HG03521 (cell line): Measurements from ENCODE around the gene WARS2.

Experiments
- ATAC-seq: cut with Tn5 transposase; IDR thresholded peaks from one replicate; pipeline ENCODE4 v1.9.1; 2021; ENCODE audit warnings: mild to moderate bottlenecking, moderate library complexity; ENCODE audit not compliant: unreplicated experiment

The WARS2 gene

GRCh38 chr1:119086830-119087229 lies 53.6 kb downstream of the WARS2 start:
- ATAC-seq, result no peak

- ATAC-seq, result no peak
Measured at GRCh38 chr1:119084798-119085197, 55.7 kb downstream of the WARS2 start.

- ATAC-seq, result no peak
Measured at GRCh38 chr1:119083980-119084379, 56.5 kb downstream of the WARS2 start.

- ATAC-seq, result no peak
Measured at GRCh38 chr1:119083479-119083878, 57.0 kb downstream of the WARS2 start.

GRCh38 chr1:119081700-119082099 lies 58.8 kb downstream of the WARS2 start:
- no peak for ATAC-seq

- no peak for ATAC-seq
Measured at GRCh38 chr1:119081267-119081666, 59.2 kb downstream of the WARS2 start.

GRCh38 chr1:119080586-119080985 lies 59.9 kb downstream of the WARS2 start:
- no peak for ATAC-seq

GRCh38 chr1:119079881-119080280 lies 60.6 kb downstream of the WARS2 start:
- ATAC-seq, result no peak

GRCh38 chr1:119075614-119076013 lies 64.8 kb downstream of the WARS2 start:
- no peak for ATAC-seq

GRCh38 chr1:119071321-119071720 lies 69.1 kb downstream of the WARS2 start:
- ATAC-seq, result no peak

- no peak for ATAC-seq
Measured at GRCh38 chr1:119069682-119070081, 70.8 kb downstream of the WARS2 start.

- no peak for ATAC-seq
Measured at GRCh38 chr1:119068427-119068826, 72.0 kb downstream of the WARS2 start.

- no peak for ATAC-seq
Measured at GRCh38 chr1:119061700-119062099, 78.8 kb downstream of the WARS2 start.

GRCh38 chr1:119055568-119055967 lies 84.9 kb downstream of the WARS2 start:
- no peak for ATAC-seq

- no peak for ATAC-seq
Measured at GRCh38 chr1:119053917-119054316, 86.5 kb downstream of the WARS2 start.

GRCh38 chr1:119052267-119052666 lies 88.2 kb downstream of the WARS2 start:
- no peak for ATAC-seq

GRCh38 chr1:119048624-119049404 lies 91.6 kb downstream of the WARS2 start:
- ATAC-seq, result no peak

GRCh38 chr1:119046785-119047438 lies 93.5 kb downstream of the WARS2 start:
- no peak for ATAC-seq

- ATAC-seq, result no peak
Measured at GRCh38 chr1:119046429-119046784, 94.0 kb downstream of the WARS2 start.

- ATAC-seq, result no peak
Measured at GRCh38 chr1:119045096-119045746, 95.2 kb downstream of the WARS2 start.

- ATAC-seq, result no peak
Measured at GRCh38 chr1:119040906-119041305, 99.5 kb downstream of the WARS2 start.

- no peak for ATAC-seq
Measured at GRCh38 chr1:119040489-119040888, 100.0 kb downstream of the WARS2 start.
